Activated naive CD4-positive, alpha-beta T cell treated with Interleukin-2 at 50 U/mL for 16 hours (primary cell): ENCODE results near the gene PRKAG3.
"Not testable (repeated sequence)": the region's sequence is repeated elsewhere in the genome, so short reads cannot be mapped to it uniquely, and the experiment has no call there.

Source experiments
- DNase-seq: peaks from one replicate; pipeline ENCODE4 v3.0.0-alpha.2; 2020

PRKAG3 gene

DNA sequence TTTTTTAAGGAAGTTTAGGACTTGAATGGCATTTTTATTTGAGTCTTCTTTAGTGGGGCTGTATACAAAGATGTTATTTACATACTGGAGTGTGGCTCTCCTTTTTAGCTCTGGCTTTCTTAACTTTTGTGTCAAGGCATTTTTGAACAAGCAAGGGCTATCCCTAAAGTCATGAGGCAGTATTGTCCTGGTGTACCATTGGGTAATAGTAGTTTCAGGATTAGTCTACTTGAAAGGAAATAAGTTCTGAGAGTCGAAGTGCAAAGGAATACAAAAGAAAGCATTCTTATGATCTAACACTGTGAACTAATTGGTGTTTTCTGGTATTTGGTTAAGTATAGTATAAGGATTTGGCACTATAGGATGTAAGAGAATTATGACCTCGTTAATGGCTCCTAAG is 51.6 kb downstream of the PRKAG3 start:
- DNase-seq: no peak

DNA sequence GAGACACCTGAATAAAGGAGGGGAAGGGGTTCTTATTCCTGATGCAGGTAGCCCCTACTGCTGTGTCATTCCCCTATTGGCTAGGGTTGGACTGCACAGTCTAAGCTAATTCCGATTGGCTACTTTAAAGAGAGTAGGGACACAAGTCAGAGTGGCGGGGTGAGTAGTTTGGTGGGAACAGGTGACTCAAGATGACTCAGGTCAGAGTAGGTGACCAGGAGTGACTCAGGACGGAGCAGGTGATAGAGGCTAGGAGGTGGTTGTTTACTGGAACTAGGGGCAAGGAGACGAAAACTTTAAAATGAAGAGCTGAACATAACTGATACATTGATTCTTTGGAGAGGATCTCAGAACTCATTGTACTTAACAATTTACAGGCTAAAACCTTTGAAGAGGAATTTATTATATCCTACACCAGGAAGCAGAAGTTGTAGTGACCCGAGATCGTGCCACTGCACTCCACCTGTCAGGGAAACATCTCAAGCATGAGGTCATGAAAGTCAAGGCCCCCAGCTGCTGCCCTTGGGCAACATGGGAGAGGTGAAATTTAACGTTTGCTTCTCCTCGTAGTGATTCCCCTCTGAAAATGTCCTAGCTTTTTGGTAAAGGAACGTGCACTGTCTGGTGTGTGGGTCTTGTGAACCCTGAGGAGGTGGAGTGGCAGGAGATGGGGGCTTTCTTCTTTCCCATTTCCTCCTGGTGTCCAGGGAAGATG is 54.2 kb downstream of the PRKAG3 start:
- no peak for DNase-seq

DNA sequence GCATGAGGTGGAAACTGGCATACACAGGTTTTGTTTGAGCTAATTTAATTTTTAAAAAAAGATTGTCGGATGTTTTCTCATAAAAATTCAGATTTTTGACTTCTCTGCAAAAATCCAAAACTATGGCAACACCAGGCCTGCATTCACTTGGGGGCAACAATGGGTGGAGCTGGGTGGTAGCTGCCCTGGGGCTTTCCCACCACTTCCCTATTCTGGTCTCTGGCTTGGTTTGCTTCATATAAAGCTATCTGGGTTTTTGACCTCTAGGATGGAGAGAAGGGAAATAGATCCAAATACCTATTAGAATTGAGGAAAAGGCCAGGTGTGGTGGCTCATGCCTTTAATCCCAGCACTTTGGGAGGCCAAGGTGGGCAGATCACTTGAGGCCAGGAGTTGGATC is 55.1 kb downstream of the PRKAG3 start:
- no peak for DNase-seq

DNA sequence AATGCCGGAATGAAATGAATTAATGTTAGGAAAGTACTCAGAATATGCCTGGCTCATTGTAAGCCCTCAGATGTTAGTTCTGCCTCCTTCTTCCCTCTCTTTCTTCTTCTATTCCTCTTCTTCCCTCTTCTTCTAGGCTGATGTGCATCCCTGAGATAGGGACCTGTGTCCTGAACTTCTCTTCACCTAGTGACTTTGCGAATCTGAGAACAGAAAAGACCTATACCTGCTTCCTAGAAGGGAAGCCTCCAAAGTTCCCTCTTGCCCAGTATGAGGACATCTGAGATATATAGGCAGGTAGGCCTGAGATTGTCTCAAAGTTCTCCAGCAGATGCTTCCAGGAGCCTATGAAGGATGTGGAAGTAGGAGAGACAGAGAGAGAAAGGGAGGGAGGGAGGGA is 57.7 kb downstream of the PRKAG3 start:
- no peak for DNase-seq

DNA sequence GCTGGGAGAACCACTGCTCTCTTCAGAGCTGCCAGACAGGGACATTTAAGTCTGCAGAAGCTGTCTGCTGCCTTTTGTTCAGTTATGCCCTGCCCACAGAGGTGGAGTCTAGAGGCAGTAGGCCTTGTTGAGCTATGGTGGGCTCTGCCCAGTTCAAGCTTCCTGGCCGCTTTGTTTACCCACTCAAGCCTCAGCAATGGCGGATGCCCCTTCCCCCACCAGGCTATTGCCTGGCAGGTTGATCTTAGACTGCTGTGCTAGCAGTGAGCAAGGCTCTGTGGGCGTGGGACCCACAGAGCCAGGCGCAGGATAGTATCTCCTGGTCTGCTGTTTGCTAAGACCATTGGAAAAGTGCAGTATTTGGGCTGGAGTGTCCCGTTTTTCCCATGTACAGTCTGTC is 58.8 kb downstream of the PRKAG3 start:
- DNase-seq: not testable (repeated sequence)
